Activated CD4-positive, alpha-beta T cell treated with anti-CD3 and anti-CD28 coated beads, Interleukin-2, amount 50 U/mL, for 1 hour (primary cell): Measurements from ENCODE around the gene ACOT7.
"Not testable (repeated sequence)": the region's sequence is repeated elsewhere in the genome, so short reads cannot be mapped to it uniquely, and the experiment has no call there.

Experiments
- DNase-seq: peaks from one replicate; pipeline ENCODE4 v3.0.0-alpha.2; 2020

ACOT7 gene

GRCh38 chr1:6395781-6396244, 2.2 kb upstream of the ACOT7 start:
- DNase-seq = not testable (repeated sequence)

- not testable (repeated sequence) for DNase-seq
These were observed 1.6 kb upstream of the ACOT7 start for GRCh38 chr1:6395130-6395529.

- no peak for DNase-seq
These were observed 663 bp downstream of the ACOT7 start for GRCh38 chr1:6392809-6393399.

GRCh38 chr1:6391951-6392808, 1.4 kb downstream of the ACOT7 start:
- no peak for DNase-seq

GRCh38 chr1:6389971-6390370, 3.6 kb downstream of the ACOT7 start:
- no peak for DNase-seq

- DNase-seq = no peak
These were observed 7.1 kb downstream of the ACOT7 start for GRCh38 chr1:6386371-6386949.

GRCh38 chr1:6385488-6386191, 7.9 kb downstream of the ACOT7 start:
- no peak for DNase-seq

- DNase-seq = no peak
These were observed 8.6 kb downstream of the ACOT7 start for GRCh38 chr1:6384962-6385361.

- no peak for DNase-seq
These were observed 9.4 kb downstream of the ACOT7 start for GRCh38 chr1:6384135-6384534.

- no peak for DNase-seq
These were observed 13.5 kb downstream of the ACOT7 start for GRCh38 chr1:6380037-6380436.

GRCh38 chr1:6378096-6378746, 15.3 kb downstream of the ACOT7 start:
- no peak for DNase-seq

GRCh38 chr1:6373961-6374720, 19.4 kb downstream of the ACOT7 start:
- no peak for DNase-seq

GRCh38 chr1:6372236-6372635, 21.3 kb downstream of the ACOT7 start:
- not testable (repeated sequence) for DNase-seq

GRCh38 chr1:6370006-6370405, 23.6 kb downstream of the ACOT7 start:
- no peak for DNase-seq

GRCh38 chr1:6367381-6368012, 26.1 kb downstream of the ACOT7 start:
- DNase-seq = no peak

GRCh38 chr1:6365047-6365446, 28.5 kb downstream of the ACOT7 start:
- DNase-seq = peak; percentile 46

GRCh38 chr1:6363085-6363884, 30.3 kb downstream of the ACOT7 start:
- peak; percentile 32 for DNase-seq

GRCh38 chr1:6361124-6361775, 32.3 kb downstream of the ACOT7 start:
- DNase-seq = no peak

GRCh38 chr1:6360517-6361070, 33.0 kb downstream of the ACOT7 start:
- no peak for DNase-seq

GRCh38 chr1:6360117-6360496, 33.5 kb downstream of the ACOT7 start:
- no peak for DNase-seq
